ENCODE data around the gene MARCHF3.
A peak's percentile ranks its signal among the peaks of the same experiment; 100 is the strongest.
"Not testable (repeated sequence)": the region's sequence is repeated elsewhere in the genome, so short reads cannot be mapped to it uniquely, and the experiment has no call there.

The MARCHF3 gene

GRCh38 chr5:126917918-126918614 lies 112.3 kb downstream of the MARCHF3 start:
- peak; percentile 50 for DNase-seq (ENCODE audit: low spot score)

GRCh38 chr5:126915496-126915895 lies 114.9 kb downstream of the MARCHF3 start:
- DNase-seq (ENCODE audit: low spot score), result no peak

- no peak for DNase-seq (ENCODE audit: low spot score)
Observed at GRCh38 chr5:126914801-126915436, 115.4 kb downstream of the MARCHF3 start.

GRCh38 chr5:126912616-126913200 lies 117.7 kb downstream of the MARCHF3 start:
- DNase-seq (ENCODE audit: low spot score), result no peak

GRCh38 chr5:126911986-126912385 lies 118.4 kb downstream of the MARCHF3 start:
- no peak for DNase-seq (ENCODE audit: low spot score)

GRCh38 chr5:126909856-126910255 lies 120.5 kb downstream of the MARCHF3 start:
- no peak for DNase-seq (ENCODE audit: low spot score)

GRCh38 chr5:126904407-126904806 lies 126.0 kb downstream of the MARCHF3 start:
- DNase-seq (ENCODE audit: low spot score), result not testable (repeated sequence)

GRCh38 chr5:126900796-126901195 lies 129.6 kb downstream of the MARCHF3 start:
- no peak for DNase-seq (ENCODE audit: low spot score)

- DNase-seq (ENCODE audit: low spot score), result no peak
Observed at GRCh38 chr5:126899476-126899875, 130.9 kb downstream of the MARCHF3 start.

GRCh38 chr5:126897851-126898630 lies 132.3 kb downstream of the MARCHF3 start:
- no peak for DNase-seq (ENCODE audit: low spot score)

GRCh38 chr5:126896170-126896702 lies 134.1 kb downstream of the MARCHF3 start:
- no peak for DNase-seq (ENCODE audit: low spot score)

GRCh38 chr5:126895712-126896111 lies 134.6 kb downstream of the MARCHF3 start:
- DNase-seq (ENCODE audit: low spot score), result not testable (repeated sequence)

GRCh38 chr5:126890414-126890813 lies 139.9 kb downstream of the MARCHF3 start:
- not testable (repeated sequence) for DNase-seq (ENCODE audit: low spot score)

- no peak for DNase-seq (ENCODE audit: low spot score)
Observed at GRCh38 chr5:126888175-126888574, 142.2 kb downstream of the MARCHF3 start.

GRCh38 chr5:126884269-126884819 lies 146.0 kb downstream of the MARCHF3 start:
- DNase-seq (ENCODE audit: low spot score), result peak; percentile 90

- peak; percentile 73 for DNase-seq (ENCODE audit: low spot score)
Observed at GRCh38 chr5:126883564-126884245, 146.7 kb downstream of the MARCHF3 start.

GRCh38 chr5:126881821-126882600 lies 148.3 kb downstream of the MARCHF3 start:
- DNase-seq (ENCODE audit: low spot score), result no peak

GRCh38 chr5:126878634-126879033 lies 151.7 kb downstream of the MARCHF3 start:
- no peak for DNase-seq (ENCODE audit: low spot score)

- no peak for DNase-seq (ENCODE audit: low spot score)
Observed at GRCh38 chr5:126878085-126878484, 152.3 kb downstream of the MARCHF3 start.

- DNase-seq (ENCODE audit: low spot score), result no peak
Observed at GRCh38 chr5:126877602-126878001, 152.8 kb downstream of the MARCHF3 start.

Measured in hematopoietic multipotent progenitor cell treated with erythropoietin and hydrocortisone succinate and interleukin-3 and kit ligand, for 15 days (in vitro differentiated cells).